Inflammatory macrophage treated with lipopolysaccharide for 1 hour (primary cell): ENCODE measurements around the gene ERMARD.
"Not testable (repeated sequence)": the region's sequence is repeated elsewhere in the genome, so short reads cannot be mapped to it uniquely, and the experiment has no call there.

Experiments used
- DNase-seq, 2 donors: peaks; one replicate each; pipeline ENCODE4 v3.0.0-alpha.2; 2020 to 2022

Gene ERMARD

GRCh38 chr6:169738204-169738975 lies 13.0 kb upstream of the ERMARD start:
- no peak for DNase-seq

DNA sequence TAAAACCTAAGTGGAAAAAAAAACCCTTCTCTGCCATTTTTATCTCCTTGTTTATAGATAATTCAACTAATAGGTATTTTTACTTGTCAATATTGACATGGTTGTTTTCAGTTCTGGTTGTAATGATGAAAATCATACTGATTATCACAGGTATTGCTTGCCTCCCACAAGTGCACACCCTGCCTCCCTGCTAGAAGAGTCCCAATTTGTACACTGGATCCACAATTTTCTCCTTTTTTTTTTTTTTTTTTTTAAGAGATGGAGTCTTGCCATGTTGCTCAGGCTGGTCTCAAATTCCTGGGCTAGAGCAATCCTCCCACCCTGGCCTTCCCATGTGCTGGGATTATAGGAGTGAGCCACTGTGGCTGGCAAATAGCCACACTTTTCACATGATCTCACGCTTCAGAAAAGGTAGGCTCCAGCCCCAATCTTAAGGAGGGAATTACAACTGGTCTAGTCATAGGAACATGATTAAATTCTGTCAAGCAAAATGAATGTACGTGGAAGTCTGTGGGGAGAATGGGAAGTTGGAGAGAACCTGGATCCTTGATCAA lies 12.4 kb upstream of the ERMARD start:
- DNase-seq: no peak

- DNase-seq: no peak
Observed at GRCh38 chr6:169741344-169741743, 10.1 kb upstream of the ERMARD start.

- DNase-seq: no peak
Observed at GRCh38 chr6:169745405-169745804, 6.0 kb upstream of the ERMARD start.

DNA sequence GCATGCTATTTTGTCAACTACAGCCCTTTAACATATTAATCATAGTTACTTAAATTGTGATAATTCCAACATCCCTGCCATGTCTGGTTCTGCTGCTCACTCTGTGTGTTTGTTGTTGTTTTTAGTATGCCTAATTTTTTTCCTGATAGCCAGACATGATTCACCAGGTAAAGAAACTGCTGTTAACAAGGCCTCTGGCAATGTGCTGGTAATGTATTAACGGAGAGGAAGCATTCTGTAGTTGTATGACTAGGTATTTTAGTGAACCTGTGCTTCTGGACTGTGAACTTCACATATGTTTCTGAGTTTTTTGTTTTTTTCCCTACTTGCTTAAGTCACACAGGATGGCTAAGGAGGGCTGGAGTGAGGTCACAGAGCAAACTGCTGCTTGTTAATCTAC lies 4.9 kb upstream of the ERMARD start:
- DNase-seq: no peak

DNA sequence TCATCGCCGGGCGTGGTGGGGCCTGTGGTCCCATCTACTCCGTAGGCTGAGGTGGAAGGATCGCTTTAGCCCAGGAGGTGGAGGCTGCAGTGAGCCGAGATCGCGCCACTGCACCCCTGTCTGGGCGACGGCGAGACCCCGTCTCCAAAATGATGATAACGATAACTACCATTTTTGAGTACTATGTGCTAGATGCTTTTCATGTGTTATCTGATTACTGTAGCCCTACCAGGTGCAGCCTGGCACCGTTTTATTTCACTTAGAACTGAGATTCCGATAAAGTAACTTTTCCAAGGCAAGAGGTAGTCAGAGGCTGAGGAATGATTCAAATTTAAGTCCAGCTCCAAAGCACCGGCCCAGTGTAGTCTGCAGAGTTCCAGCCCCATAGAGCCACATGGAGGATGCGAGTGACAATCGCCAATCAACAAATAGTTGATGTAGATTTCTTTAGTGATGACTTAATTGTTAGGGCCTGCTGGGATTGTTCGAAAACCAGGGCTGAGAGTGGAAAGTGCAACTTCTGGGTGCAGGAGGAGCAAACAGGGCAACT lies 727 bp downstream of the ERMARD start:
- DNase-seq: peak in 1 of 2 donors; percentile 10

DNA sequence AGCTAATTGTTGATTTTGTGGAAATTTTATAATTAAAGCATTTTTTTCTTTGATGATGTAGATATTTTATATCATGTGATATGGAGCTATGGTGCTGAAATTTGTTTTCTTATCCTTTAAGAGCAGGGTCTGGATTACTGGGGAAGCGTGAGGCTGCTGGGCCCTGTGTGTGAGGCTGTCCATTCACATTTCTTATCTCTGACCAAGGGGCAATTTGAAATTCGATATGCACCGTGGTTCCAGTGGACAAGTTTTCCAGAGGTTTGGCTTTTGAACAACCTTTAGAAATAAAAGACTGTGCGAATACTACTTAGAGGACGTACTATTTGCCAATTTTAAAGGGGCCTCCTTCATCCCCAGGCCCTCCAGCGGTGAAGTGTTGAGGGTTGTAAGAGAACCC lies 3.7 kb downstream of the ERMARD start:
- no peak for DNase-seq

DNA sequence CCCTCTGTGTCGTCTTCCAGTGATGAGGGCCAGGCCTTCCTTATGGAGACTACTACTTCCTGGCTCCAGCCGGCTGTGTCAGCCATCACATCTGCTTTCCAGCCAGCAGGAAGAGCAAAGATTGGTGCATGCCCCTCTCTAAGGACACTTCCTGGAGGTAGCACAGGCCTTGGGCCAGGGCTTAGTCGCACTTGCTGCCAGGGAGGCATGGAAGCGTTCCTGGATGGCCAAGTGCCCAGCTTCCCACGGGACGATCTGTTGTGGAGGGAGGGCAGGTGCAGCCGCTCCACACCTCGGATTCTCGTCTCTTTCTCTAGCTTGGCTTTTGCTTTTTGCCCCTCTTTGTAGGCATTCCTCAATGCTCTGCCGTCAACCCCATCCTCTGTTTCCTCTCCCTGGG lies 11.9 kb downstream of the ERMARD start:
- DNase-seq: no peak

DNA sequence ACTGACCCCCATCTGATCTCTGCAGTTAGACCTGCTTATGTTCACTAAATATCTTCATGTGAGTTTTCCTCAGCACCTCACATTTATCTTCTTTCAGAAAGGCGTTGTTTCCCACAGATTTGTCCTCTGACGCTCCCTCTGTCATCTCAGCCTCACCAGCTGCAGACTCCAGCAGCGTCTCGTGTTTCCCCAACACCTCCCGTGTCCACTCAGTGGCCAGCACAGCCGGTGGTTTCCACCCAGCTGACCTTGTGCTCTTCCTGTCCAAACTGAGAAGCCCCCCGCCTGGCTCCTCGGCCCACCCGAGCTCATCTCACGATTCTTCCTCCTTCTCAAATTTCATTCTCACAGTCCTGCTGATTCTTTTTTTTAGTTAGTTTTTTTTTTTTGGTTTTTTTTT lies 12.5 kb downstream of the ERMARD start:
- no peak for DNase-seq

GRCh38 chr6:169765789-169766188 lies 14.4 kb downstream of the ERMARD start:
- not testable (repeated sequence) for DNase-seq

DNA sequence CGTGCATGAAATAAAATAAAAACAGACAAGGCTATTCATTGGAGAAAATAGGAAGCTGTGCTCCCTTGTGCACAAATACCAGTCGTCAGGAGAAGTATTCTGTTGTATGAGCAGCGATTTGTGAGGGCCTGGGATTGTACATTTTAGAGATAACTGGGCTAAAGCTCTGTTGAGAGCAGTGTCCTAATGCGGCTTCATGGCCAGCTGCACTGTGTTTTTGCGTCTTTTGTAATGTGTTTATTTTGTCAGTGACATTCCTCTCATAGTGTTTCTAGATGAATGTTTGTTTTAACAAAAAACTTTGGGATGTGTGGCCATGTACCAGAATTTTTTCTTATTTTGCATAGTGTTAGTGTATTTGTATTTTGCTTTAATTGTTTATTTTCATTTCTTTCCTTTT lies 14.8 kb downstream of the ERMARD start:
- DNase-seq: no peak

- DNase-seq: no peak
Observed at GRCh38 chr6:169766921-169767736, 15.7 kb downstream of the ERMARD start.

DNA sequence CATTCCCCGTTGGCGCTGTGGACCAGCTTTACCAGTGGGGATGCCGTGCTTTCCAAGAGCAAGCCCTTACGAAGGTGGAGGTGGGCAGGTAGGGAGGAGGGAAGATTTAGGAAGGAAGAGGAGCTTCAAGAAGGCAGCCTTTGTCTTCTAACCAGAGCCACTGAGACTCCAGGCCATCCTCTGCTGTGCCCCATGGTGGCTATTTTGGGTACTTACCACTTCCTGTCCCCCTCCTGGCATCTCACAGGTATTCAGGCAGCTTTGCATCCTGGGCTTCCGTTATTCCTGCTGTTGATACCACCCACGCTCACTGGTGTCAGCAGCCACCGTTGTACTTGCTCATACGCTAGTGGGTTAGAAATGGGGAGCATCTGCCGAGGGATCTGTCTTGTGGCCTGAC lies 22.9 kb downstream of the ERMARD start:
- DNase-seq: no peak

DNA sequence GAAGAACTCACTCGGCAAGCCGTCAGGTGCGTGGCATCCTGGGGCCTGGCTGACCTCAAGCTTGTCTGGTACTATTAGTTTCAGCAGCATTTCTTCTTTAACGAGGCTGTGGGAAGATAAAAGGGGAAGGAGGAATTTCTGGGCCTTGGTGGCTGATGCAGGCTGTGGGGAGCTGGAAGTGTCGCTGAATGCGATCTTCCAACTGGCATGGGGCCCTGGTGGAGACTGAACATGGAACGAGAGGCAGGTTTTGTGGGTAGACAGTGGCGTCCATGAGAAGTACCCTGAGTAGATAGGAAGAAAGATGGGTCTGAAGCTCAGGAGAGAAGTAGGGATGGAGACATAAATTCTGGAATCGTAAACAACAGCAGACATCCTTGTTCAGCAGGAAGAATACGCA lies 23.9 kb downstream of the ERMARD start:
- no peak for DNase-seq

DNA sequence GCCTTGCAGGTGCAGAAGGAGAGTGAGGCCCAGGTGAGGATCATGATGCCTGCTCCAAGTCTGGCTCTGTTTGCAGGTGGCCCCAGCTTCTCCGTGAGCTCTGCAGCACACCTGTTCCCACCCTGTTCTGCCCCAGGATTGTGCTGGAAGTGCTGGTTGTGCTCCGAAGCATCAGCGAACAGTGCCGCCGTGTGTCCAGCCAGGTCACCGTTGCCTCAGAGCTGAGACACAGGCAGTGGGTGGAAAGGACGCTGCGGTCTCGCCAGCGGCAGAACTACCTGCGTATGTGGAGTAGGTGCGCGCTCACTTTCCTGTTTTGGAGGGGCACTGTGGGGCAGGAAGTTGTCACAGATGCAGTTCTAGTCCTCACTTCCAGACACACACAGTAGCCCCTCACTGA lies 25.0 kb downstream of the ERMARD start:
- DNase-seq: no peak

DNA sequence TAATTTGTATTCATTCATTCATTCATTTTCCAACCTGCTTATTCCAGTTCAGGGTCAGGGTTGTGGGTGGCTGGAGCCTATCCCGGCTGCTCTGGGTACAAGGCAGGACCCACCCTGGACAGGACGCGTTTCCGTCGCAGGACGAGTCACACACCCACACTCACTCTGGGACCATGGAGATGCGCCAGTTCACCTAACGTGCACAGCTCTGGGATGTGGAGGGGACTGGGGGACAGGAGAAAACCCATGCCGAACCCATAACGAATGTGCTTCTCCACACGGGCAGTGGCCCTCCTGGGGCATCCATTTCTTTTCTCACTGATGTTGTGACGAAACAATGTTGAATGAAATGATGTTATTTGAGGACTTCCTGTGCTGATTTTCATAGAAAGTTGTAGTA lies 26.5 kb downstream of the ERMARD start:
- no peak for DNase-seq

GRCh38 chr6:169778646-169779045 lies 27.2 kb downstream of the ERMARD start:
- DNase-seq: no peak

DNA sequence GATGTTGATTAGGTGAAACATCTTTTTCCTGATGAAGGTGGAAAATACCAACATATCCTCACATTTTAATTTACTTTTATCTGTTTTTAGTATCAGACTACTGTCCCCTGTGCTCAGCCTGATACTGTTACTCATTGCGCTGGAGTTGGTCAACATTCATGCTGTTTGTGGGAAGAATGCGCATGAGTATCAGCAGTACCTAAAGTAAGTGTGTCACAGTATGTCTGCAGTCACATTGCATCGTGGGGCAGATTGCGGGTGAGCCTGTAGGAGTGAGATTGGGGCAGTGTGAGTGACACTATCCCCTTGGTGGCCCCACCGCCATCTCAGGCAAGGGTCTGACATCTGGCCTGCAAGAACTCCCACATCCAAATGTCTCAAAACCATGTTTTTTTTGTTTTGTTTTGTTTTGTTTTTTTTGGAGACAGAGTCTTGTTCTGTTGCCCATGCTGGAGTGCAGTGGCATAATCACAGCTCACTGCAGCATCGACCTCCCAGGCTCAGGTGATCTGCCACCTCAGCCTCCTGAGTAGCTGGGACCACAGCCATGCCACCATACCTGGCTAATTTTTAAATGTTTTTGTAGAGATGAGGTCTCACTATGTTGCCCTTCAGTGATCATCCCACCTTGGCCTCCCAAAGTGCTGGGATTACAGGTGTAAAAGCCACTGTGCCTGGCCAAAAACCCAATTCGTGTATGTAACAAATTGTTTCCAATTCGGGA lies 27.8 kb downstream of the ERMARD start:
- DNase-seq: no peak

DNA sequence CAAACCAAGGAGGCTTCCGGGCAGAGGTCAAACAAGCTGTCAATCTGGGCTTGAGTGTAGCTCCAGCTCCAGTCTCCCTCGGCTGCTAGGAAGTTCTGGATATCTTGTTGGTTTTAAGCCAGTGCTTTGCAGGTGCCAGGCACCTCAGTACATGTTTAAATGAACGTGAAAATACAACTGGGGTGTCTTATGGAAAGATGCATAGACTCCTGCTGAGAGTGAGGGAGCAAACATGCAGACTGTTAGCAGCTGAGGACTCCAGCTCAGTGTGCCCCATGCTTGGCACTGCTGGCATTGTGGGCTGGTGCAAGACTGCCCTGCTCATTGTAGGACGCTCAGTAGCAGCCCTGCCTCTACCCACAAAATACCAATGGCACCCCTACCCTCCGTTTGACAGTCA lies 28.5 kb downstream of the ERMARD start:
- DNase-seq: no peak

- DNase-seq: no peak
Observed at GRCh38 chr6:169780571-169781091, 29.2 kb downstream of the ERMARD start.

- no peak for DNase-seq
Observed at GRCh38 chr6:169782966-169783365, 31.5 kb downstream of the ERMARD start.

GRCh38 chr6:169783401-169783800 lies 32.0 kb downstream of the ERMARD start:
- DNase-seq: no peak
